Lower lobe of right lung (tissue), 2 donors: ENCODE results near the gene ZG16B. TPM values are rescaled to one million over a fixed set of nuclear protein-coding genes. Genes with fewer than 3 reads are reported as not detected.

Experiments used
- ATAC-seq, 2 donors: fragments of 200-7000 bp; cut with Tn5 transposase; one replicate each; pipeline ENCODE4 v1.9.1; 2020 to 2022; ENCODE audit warnings: mild to moderate bottlenecking in 2 of 2, moderate library complexity in 2 of 2
- DNase-seq: peaks from one replicate; pipeline ENCODE4 v3.0.0-alpha.2; 2020
- H3K27ac ChIP-seq: fragments of 200-600 bp; one replicate; pipeline ENCODE4 v1.8.0; 2022
- H3K27me3 ChIP-seq: fragments of 200-600 bp; one replicate; pipeline ENCODE4 v1.8.0; 2022; ENCODE audit warnings: low read depth
- H3K36me3 ChIP-seq: fragments of 200-600 bp; one replicate; pipeline ENCODE4 v1.8.0; 2022; ENCODE audit warnings: mild to moderate bottlenecking
- H3K4me1 ChIP-seq: fragments of 200-600 bp; one replicate; pipeline ENCODE4 v1.8.0; 2022
- H3K4me3 ChIP-seq: fragments of 200-600 bp; one replicate; pipeline ENCODE4 v1.8.0; 2022; ENCODE audit warnings: mild to moderate bottlenecking
- H3K9me3 ChIP-seq: fragments of 200-600 bp; one replicate; pipeline ENCODE4 v1.8.0; 2022
- intact Hi-C: fragments of 100-400 bp; cut with DNase I; formaldehyde crosslinking; loops from one replicate; pipeline ENCODE4 v1.11.0; 2022
- total RNA-seq: library from RNA; stranded (reverse); fragmentation: NEBNext Ultra II Directional; extraction: Animal tissue kit (Norgen Biotek cat#: 25700); gene quantifications from one replicate; pipeline ENCODE4 v1.2.1, GENCODE V29; 2021
- TF ChIP-seq, protein P1 (sequence below): fragments of 200-600 bp; IDR thresholded peaks from one replicate; pipeline ENCODE4 v1.8.0; 2022; ENCODE audit warnings: antibody characterized with exemption, mild to moderate bottlenecking
- donor health status: DM: no; HTN: yes; CAD: no; lungs with severe emphysema.

Gene ZG16B
- total RNA-seq, 1 donor from 2014 or later: 4.5 TPM

DNA sequence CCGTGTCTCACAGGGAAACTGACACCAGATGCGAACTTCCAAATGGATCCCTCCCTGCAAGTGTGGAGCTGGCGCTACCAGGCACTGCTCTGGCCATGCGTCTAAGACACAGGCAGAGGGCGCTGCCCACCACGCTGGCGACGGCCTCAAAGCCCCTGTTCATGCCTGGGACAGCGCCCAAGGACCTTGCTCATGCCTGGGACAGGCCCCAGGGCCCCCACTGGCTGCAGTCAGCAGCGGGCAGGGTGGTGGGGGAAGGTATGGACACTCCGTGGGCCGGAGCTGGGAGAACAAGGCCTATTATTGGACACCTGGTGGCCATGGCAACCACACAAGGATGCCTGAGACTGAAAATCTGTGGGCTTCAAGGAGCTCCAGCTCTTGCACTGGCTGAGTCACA, 8.8 kb downstream of the ZG16B start:
- TF ChIP-seq, protein P1, sequence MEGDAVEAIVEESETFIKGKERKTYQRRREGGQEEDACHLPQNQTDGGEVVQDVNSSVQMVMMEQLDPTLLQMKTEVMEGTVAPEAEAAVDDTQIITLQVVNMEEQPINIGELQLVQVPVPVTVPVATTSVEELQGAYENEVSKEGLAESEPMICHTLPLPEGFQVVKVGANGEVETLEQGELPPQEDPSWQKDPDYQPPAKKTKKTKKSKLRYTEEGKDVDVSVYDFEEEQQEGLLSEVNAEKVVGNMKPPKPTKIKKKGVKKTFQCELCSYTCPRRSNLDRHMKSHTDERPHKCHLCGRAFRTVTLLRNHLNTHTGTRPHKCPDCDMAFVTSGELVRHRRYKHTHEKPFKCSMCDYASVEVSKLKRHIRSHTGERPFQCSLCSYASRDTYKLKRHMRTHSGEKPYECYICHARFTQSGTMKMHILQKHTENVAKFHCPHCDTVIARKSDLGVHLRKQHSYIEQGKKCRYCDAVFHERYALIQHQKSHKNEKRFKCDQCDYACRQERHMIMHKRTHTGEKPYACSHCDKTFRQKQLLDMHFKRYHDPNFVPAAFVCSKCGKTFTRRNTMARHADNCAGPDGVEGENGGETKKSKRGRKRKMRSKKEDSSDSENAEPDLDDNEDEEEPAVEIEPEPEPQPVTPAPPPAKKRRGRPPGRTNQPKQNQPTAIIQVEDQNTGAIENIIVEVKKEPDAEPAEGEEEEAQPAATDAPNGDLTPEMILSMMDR: peak; percentile 86
- peaks cover 15% of the 10 kb centered on the region for H3K4me1 ChIP-seq
- H3K9me3 ChIP-seq: no peaks in the 10 kb centered on the region
- ATAC-seq (peak; percentile 81 to 86), DNase-seq (peak; percentile 83)
- H3K27ac ChIP-seq: no peak overlapping the region
- no peaks in the 10 kb centered on the region for H3K36me3 ChIP-seq
- intact Hi-C loops: no loop called here
- H3K4me3 ChIP-seq: no peak overlapping the region
- H3K27me3 ChIP-seq: peaks cover 3% of the 10 kb centered on the region

DNA sequence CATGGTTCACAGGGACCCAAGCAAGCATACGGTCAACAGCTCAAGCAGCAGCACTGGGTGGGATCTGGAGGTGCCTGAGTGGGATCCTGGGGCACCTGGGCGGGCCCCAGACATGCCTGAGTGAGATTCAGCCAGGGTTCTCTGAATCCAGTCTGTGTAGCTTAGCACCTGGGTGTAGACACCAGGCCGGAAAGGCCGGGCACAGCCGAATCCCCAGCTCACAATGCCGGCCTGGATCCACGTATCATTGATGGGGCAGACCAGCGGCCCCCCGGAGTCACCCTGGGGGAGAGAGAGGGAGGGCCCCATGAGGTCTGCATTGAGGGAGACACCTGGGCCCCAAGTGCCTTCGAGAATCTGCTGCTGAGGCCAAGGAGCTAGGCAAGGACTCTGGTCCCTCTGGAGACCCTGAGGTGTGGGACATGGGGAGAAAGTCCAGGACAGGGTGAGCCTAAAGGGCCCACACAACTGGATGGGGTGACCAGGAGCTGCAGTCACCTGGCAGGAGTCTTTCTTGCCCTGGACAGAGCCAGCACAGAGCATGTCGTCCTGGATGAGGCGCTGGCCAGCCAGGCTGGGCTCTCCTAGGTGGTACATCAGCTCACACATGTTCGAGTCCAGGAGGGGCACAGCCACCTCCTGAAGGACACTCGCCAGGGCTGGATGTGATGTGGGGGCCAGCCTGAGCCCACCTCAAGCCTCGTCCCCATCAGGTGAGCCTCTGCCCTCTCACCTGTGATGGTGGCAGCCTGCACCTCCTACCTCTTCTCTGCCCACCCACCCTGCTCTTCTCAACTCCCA, 9.7 kb downstream of the ZG16B start:
- H3K27me3 ChIP-seq: peaks cover 3% of the 10 kb centered on the region
- peaks cover 15% of the 10 kb centered on the region for H3K4me1 ChIP-seq
- DNase-seq (peak; percentile 27), ATAC-seq (no peak)
- no peak overlapping the region for H3K4me3 ChIP-seq
- H3K36me3 ChIP-seq: no peaks in the 10 kb centered on the region
- H3K9me3 ChIP-seq: no peaks in the 10 kb centered on the region
- intact Hi-C loops: no loop called here
- TF ChIP-seq, protein P1: no peak
- no peak overlapping the region for H3K27ac ChIP-seq

DNA sequence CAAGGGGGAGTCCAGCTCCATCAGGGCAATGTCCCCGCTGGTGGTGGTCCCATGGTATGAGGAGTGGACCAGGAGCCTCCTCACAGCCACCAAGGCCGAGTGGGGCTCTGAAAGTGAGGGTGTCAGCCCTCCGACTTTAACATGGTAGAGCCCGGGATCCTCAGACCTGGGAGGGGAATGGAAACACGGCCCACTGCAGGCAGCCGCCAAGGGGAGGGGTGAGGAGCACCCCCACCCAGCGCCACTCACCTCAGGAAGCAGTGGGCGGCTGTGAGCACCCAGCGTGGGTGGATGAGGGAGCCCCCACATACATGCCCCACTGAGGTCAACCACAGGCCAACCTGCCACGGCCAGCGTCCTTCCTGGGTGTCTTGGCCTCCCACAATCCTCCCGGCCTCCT, 10.8 kb downstream of the ZG16B start:
- intact Hi-C loops: no loop called here
- DNase-seq (peak; percentile 37), ATAC-seq (no peak)
- Histone ChIP-seq H3K9me3 (no peaks in the 10 kb centered on the region), H3K27me3 (peaks cover 3% of the 10 kb centered on the region), H3K4me1 (peaks cover 15% of the 10 kb centered on the region), H3K27ac (no peak overlapping the region), H3K4me3 (no peak overlapping the region), H3K36me3 (no peaks in the 10 kb centered on the region)
- TF ChIP-seq, protein P1: no peak

DNA sequence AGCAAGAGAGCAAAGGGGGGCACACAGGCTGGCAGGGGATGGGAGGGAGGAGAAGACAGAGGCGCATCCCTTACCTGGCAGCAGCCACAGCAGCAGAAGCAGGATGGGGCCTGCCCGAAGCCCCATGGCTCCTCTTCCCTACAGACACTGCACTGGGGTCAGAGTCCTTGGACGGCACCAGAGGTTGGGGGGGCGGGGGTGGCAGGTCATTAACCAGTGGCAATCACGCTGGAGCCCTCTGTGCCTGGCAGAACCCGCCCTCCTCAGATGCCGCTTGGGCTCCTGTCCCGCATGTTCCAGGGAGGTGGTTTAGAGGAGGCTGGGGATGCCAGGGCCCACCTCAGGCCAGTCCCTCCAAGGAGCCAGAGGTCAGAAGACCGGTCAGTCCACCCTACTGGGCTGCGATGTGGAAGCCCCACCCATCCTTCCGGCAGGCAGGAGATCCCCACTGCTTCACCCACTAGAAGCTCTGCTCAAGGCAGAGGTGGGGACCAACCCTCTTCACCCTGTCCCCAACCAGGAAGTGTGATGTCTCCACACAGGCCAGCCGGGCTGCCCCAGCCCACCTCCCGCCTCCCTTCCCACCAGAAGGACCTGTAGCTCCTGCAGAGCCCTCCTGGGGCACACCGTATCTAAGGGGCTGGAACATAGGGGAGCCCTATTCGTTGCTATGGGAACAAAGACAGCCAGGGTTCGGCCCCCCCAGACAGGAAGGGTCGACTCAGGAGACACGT, 11.7 kb downstream of the ZG16B start:
- DNase-seq (peak; percentile 36), ATAC-seq (peak in 1 of 2 donors; percentile 17)
- Histone ChIP-seq H3K27ac (peak overlapping the region; percentile 53), H3K4me1 (peaks cover 15% of the 10 kb centered on the region), H3K36me3 (no peaks in the 10 kb centered on the region), H3K9me3 (no peaks in the 10 kb centered on the region), H3K4me3 (peak overlapping the region; percentile 10), H3K27me3 (peaks cover 3% of the 10 kb centered on the region)
- TF ChIP-seq, protein P1: no peak
- intact Hi-C loops: no loop called here

DNA sequence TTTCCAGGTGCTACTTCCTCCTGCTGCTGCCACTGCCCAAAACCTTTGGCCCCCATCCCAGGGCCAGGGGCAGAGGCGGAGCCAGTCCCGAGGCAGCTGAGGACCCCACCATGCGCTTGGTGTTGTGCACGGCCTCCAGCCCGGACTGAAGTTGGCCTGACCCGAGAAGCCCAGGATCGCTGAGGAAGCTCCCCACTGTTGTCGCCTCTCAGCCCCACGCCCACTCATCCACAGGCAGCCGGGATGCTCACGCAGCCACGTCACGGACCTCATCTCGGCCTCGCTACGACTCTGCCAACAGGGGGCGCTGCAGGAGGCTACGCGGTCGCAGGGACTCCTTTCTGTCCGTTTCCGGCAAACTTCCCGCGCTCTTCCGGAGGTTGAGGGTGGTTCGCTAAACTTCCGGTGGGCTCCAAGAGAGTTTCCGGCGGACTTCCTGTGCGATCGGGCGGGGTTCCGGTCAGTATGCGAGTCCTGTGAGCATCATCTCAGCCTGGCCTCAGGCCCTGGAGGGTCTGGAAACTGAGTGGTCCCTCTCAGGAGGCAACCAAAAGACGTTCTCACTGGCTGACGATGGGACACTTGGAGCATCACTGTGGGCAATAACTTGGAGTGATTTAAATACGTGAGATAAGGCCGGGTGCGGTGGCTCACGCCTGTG, 12.4 kb downstream of the ZG16B start:
- Histone ChIP-seq H3K36me3 (no peaks in the 10 kb centered on the region), H3K27ac (peak overlapping the region; percentile 53), H3K4me3 (peak overlapping the region; percentile 10), H3K27me3 (peaks cover 3% of the 10 kb centered on the region), H3K9me3 (no peaks in the 10 kb centered on the region), H3K4me1 (peaks cover 15% of the 10 kb centered on the region)
- DNase-seq (peak; percentile 67), ATAC-seq (peak; percentile 55 to 65)
- TF ChIP-seq, protein P1: peak; percentile 63
- intact Hi-C loops: no loop called here
